ENCODE data around the gene CLSTN1. TPM values are rescaled to one million over a fixed set of nuclear protein-coding genes. Genes with fewer than 3 reads are reported as not detected.
A peak's percentile ranks its signal among the peaks of the same experiment; 100 is the strongest.

CLSTN1 gene
- total and polyA plus RNA-seq, 4 donors, result 131 to 366 (median 280) TPM

DNA sequence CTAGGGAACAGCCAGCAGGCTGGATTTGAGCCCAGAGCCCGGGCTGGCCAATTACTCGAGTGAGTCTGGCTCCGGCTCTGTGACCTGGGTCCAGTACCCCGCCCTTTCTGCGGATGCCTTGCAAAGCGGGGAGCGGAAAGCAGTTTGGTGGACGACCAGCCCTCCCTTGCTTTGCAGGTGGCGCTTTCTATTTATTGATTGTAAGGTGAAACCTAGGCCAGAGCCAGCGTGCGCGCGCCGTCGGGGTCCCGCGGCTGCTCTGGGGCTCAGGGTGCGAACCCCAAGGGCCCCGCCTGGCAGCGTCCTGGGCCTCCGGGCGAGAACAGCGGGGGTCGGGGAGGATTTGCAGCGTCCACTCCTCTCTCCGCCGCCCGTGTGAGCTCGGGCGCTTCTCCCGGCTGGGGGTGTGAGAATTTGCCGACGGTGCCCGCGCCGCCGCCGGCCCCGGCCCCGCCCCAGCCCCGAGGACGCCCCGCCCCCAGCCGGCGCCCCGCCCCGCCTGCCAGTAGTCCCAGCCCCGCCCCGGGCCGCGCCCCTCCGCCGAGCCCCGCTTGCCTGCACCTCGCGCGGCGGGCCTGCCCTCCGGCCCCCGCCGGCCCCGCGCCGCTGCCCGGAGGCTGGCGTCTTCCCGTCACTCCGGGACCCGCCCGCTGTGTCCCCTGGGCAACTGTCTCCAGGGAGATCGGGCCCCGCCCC is 134.6 kb downstream of the CLSTN1 start:
- peaks cover 35% of the 10 kb centered on the region for H3K4me1 ChIP-seq (ENCODE audit: control insufficient read depth, insufficient read depth, low read length)
- DNase-seq (ENCODE audit: low read depth in 4 of 6, low spot score in 6 of 6), result peak in 3 of 6 donors; percentile 40 to 83 (median 81)
- peaks cover 27% of the 10 kb centered on the region for H3K27me3 ChIP-seq (ENCODE audit: control insufficient read depth, insufficient read depth, low read length)
- no peak overlapping the region for H3K27ac ChIP-seq (ENCODE audit: low read depth, low read length)
- H3K36me3 ChIP-seq (ENCODE audit: control insufficient read depth, insufficient read depth, low read length), result no peaks in the 10 kb centered on the region
- no peaks in the 10 kb centered on the region for H3K9me3 ChIP-seq (ENCODE audit: control insufficient read depth, insufficient read depth, low read length)
- under 1% methylated on average over 71 of the region's 72 CpGs for WGBS (ENCODE audit: insufficient coverage)
- peak overlapping the region; percentile 47 for H3K4me3 ChIP-seq (ENCODE audit: low read depth, low read length)

DNA sequence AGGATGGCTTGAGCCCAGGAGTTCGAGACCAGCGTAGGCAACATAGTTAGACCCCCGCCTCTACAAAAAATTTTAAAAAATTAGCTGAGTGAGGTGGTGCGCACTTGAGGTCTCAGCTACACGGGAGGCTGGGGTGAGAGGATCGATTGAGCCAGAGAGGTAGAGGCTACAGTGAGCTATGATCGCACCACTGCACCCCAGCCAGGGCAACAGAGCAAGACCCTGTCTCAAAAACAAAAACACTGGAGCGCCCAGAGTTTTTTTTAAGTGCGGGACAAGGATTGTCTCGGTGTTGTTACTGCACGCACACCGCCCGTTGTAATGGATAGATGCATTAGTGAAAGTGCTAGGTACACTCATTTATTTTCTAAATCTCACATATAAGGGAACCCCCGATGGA is 135.2 kb downstream of the CLSTN1 start:
- Histone ChIP-seq H3K4me1 (ENCODE audit: control insufficient read depth, insufficient read depth, low read length) (peaks cover 35% of the 10 kb centered on the region), H3K27ac (ENCODE audit: low read depth, low read length) (no peak overlapping the region), H3K27me3 (ENCODE audit: control insufficient read depth, insufficient read depth, low read length) (peaks cover 27% of the 10 kb centered on the region), H3K9me3 (ENCODE audit: control insufficient read depth, insufficient read depth, low read length) (no peaks in the 10 kb centered on the region), H3K4me3 (ENCODE audit: low read depth, low read length) (peak overlapping the region; percentile 57), H3K36me3 (ENCODE audit: control insufficient read depth, insufficient read depth, low read length) (no peaks in the 10 kb centered on the region)
- 60% methylated on average over 8 of the region's 14 CpGs for WGBS (ENCODE audit: insufficient coverage)
- no peak for DNase-seq (ENCODE audit: low read depth in 4 of 6, low spot score in 6 of 6)

DNA sequence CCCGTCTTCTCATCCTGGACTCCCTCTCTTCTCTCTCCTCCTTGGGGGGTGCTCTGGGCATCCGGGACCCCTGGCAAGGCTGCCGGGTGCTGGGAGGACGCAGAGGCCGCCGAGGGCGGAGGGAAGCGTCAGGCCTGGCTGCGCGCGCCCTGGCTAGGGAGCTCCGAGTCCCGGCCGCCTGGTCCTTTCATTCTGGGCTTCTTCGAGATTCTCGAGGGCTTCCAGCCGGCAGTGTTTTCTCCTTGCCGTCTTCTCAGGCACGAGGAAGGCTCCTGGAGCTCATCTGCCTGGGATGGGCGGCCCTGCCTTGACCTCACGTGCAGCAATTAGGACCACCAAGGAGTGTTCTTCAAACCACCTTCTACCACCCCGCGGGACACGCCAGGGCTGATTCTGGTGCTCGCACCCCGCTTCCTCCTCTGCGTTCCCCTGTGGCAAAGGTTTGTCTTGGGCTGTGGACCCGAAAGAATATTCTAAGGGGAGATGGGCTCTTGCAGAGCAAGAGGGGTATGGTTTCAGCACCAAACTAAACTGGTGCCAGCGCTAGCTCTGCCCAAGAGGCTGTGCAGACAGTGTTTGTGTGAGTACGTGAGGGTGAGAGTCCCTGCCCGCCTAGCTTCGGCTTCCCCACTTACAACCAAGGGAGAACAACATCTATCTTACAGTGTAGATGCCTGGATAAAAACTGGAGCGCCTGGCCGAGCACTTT is 135.7 kb downstream of the CLSTN1 start:
- no peak overlapping the region for H3K27ac ChIP-seq (ENCODE audit: low read depth, low read length)
- peak in 1 of 6 donors; percentile 14 for DNase-seq (ENCODE audit: low read depth in 4 of 6, low spot score in 6 of 6)
- H3K9me3 ChIP-seq (ENCODE audit: control insufficient read depth, insufficient read depth, low read length), result no peaks in the 10 kb centered on the region
- H3K4me1 ChIP-seq (ENCODE audit: control insufficient read depth, insufficient read depth, low read length), result peaks cover 35% of the 10 kb centered on the region
- peaks cover 27% of the 10 kb centered on the region for H3K27me3 ChIP-seq (ENCODE audit: control insufficient read depth, insufficient read depth, low read length)
- H3K36me3 ChIP-seq (ENCODE audit: control insufficient read depth, insufficient read depth, low read length), result no peaks in the 10 kb centered on the region
- peak overlapping the region; percentile 57 for H3K4me3 ChIP-seq (ENCODE audit: low read depth, low read length)
- 2% methylated on average over 23 of the region's 34 CpGs for WGBS (ENCODE audit: insufficient coverage)

DNA sequence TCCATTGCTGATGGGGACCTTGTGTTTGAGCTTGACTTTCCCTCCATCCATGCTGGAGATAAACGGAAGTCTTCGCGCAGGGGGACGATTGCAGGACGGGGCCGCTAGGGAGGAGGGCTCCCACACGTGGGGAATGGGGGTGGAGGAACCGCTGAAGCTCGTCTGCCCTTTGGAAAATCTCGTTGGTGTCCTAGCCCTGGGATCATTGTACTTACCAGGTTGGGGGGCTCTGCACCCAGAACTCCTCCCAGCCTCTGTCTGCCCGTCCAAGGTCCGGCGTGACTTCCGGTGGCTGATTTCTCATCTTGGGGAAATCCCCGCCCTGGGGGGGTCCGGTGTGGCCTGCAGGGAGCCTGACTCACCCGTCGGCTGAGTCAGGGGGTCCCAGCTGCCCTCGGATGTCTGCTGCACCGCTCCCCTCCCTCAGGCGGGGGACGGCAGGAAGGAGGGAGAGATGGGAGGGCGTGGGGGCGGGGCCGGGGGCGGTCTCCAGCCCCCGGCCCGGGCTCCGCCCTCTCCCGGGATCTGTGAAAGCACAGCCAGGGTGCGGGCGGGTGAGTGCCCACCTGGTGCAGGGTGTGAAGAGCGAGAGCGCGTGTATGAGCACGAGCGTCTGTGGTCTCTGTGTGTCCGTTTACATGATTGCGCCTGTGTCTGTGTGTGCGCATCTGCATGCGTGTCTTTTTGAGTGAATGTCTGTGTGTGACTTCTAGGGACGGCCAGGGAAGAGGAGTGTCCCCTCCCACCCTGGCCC is 136.5 kb downstream of the CLSTN1 start:
- WGBS (ENCODE audit: insufficient coverage), result under 1% methylated on average over 39 of the region's 42 CpGs
- Histone ChIP-seq H3K4me3 (ENCODE audit: low read depth, low read length) (peak overlapping the region; percentile 57), H3K9me3 (ENCODE audit: control insufficient read depth, insufficient read depth, low read length) (no peaks in the 10 kb centered on the region), H3K36me3 (ENCODE audit: control insufficient read depth, insufficient read depth, low read length) (no peaks in the 10 kb centered on the region), H3K27me3 (ENCODE audit: control insufficient read depth, insufficient read depth, low read length) (peaks cover 27% of the 10 kb centered on the region), H3K4me1 (ENCODE audit: control insufficient read depth, insufficient read depth, low read length) (peaks cover 35% of the 10 kb centered on the region), H3K27ac (ENCODE audit: low read depth, low read length) (no peak overlapping the region)
- DNase-seq (ENCODE audit: low read depth in 4 of 6, low spot score in 6 of 6), result peak in 2 of 6 donors; percentile 74 to 75

DNA sequence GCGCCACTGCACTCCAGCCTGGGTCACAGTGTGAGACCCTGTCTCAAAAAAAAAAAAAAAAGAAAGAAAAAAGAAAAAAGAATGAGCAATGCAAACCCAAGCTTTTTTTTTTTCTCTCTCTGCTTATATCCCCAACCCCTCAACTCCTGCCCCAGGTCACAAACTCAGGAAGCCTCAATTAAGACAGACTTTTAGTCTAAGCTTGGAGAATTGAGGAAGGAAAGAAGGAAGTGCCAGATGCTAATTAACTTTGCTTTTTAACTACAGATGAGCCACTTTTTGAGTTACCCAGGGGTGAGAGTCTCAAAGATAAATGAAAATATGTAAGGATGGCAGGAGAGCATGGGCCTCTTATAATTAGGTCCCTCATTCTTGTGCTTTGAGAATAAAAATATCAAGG is 139.0 kb downstream of the CLSTN1 start:
- Histone ChIP-seq H3K27ac (ENCODE audit: low read depth, low read length) (no peak overlapping the region), H3K36me3 (ENCODE audit: control insufficient read depth, insufficient read depth, low read length) (no peaks in the 10 kb centered on the region), H3K4me1 (ENCODE audit: control insufficient read depth, insufficient read depth, low read length) (peaks cover 25% of the 10 kb centered on the region), H3K4me3 (ENCODE audit: low read depth, low read length) (no peak overlapping the region), H3K27me3 (ENCODE audit: control insufficient read depth, insufficient read depth, low read length) (peaks cover 18% of the 10 kb centered on the region), H3K9me3 (ENCODE audit: control insufficient read depth, insufficient read depth, low read length) (no peaks in the 10 kb centered on the region)
- WGBS (ENCODE audit: insufficient coverage), result no CpG with 5 or more reads among the region's 1 CpG
- DNase-seq (ENCODE audit: low read depth in 4 of 6, low spot score in 6 of 6), result no peak

DNA sequence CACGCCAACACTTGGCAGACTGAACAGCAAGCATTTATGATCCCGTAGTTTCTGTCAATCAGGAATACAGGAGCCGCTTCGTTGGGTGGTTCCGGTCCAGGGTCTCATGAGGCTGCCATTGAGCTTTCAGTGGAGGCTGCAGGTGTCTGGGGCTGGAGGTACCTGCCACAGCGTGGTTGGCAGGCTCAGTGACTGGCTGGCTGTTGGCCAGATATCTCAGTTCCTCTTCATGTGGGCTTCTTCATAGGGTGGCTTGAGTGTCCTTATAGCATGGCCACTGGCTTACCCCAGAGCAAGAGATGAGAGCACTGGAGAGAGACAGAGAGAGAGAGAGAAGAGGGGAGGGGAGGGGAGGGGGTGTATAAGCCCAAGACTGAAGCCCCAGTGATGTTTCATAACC is 142.9 kb downstream of the CLSTN1 start:
- WGBS (ENCODE audit: insufficient coverage), result 88% methylated on average over 6 of the region's 6 CpGs
- H3K4me1 ChIP-seq (ENCODE audit: control insufficient read depth, insufficient read depth, low read length), result no peaks in the 10 kb centered on the region
- no peaks in the 10 kb centered on the region for H3K9me3 ChIP-seq (ENCODE audit: control insufficient read depth, insufficient read depth, low read length)

DNA sequence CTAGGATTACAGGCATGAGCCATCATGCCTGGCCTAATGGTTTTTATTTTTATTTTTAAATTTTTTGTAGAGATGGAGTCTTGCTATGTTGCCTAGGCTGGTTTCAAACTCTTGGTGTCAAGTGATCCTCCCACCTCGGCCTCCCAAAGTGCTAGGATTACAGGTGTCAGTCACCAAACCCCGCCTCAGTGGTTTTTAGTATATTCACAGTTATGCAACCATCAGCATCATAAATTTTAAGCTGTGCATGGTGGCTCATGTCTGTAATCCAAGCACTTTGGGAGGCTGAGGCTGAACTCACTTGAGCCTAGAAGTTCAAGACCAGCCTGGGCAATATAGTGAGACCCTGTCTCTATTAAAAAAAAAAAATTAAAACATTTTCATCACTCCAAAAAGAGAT is 143.7 kb downstream of the CLSTN1 start:
- Histone ChIP-seq H3K9me3 (ENCODE audit: control insufficient read depth, insufficient read depth, low read length) (no peaks in the 10 kb centered on the region), H3K4me1 (ENCODE audit: control insufficient read depth, insufficient read depth, low read length) (no peaks in the 10 kb centered on the region), H3K4me3 (ENCODE audit: low read depth, low read length) (no peak overlapping the region), H3K36me3 (ENCODE audit: control insufficient read depth, insufficient read depth, low read length) (no peaks in the 10 kb centered on the region), H3K27me3 (ENCODE audit: control insufficient read depth, insufficient read depth, low read length) (no peaks in the 10 kb centered on the region), H3K27ac (ENCODE audit: low read depth, low read length) (no peak overlapping the region)
- DNase-seq (ENCODE audit: low read depth in 4 of 6, low spot score in 6 of 6), result no peak
- WGBS (ENCODE audit: insufficient coverage), result 100% methylated on average over 2 of the region's 2 CpGs

More for the DNA sequence above, 142.9 kb downstream of the CLSTN1 start:
- Histone ChIP-seq H3K4me3 (ENCODE audit: low read depth, low read length) (no peak overlapping the region), H3K27me3 (ENCODE audit: control insufficient read depth, insufficient read depth, low read length) (no peaks in the 10 kb centered on the region), H3K36me3 (ENCODE audit: control insufficient read depth, insufficient read depth, low read length) (no peaks in the 10 kb centered on the region), H3K27ac (ENCODE audit: low read depth, low read length) (no peak overlapping the region)
- DNase-seq (ENCODE audit: low read depth in 4 of 6, low spot score in 6 of 6), result no peak

Other genes starting within 250 kb of the CLSTN1 start
- 1 to 10 TPM; 7.2 to 9.1 TPM for gene TMEM201, start 235.1 kb downstream of the CLSTN1 start, total RNA-seq
- gene TMEM201, start 235.1 kb downstream of the CLSTN1 start, polyA plus RNA-seq (ENCODE audit: insufficient read length in 2 of 2), result 10 to 100 TPM; 24.3 to 27.7 TPM
- gene PIK3CD, start 172.2 kb downstream of the CLSTN1 start, total RNA-seq, result 1 to 10 TPM; 4.9 to 6.6 TPM
- gene PIK3CD, start 172.2 kb downstream of the CLSTN1 start, polyA plus RNA-seq (ENCODE audit: insufficient read length in 2 of 2), result 1 to 10 TPM; 9.2 to 9.6 TPM
- 10 to 100 TPM; 30.1 to 46.4 TPM for gene CTNNBIP1, start 86.3 kb upstream of the CLSTN1 start, total RNA-seq
- 10 to 100 TPM; 61.9 to 69.5 TPM for gene CTNNBIP1, start 86.3 kb upstream of the CLSTN1 start, polyA plus RNA-seq (ENCODE audit: insufficient read length in 2 of 2)
- gene LZIC, start 119.4 kb upstream of the CLSTN1 start, total RNA-seq, result 10 to 100 TPM; 64.9 to 67.3 TPM
- gene LZIC, start 119.4 kb upstream of the CLSTN1 start, polyA plus RNA-seq (ENCODE audit: insufficient read length in 2 of 2), result 10 to 100 TPM; 51.5 to 63.5 TPM
- gene NMNAT1, start 119.5 kb upstream of the CLSTN1 start, total RNA-seq, result 10 to 100 TPM; 12.0 to 17.6 TPM
- gene NMNAT1, start 119.5 kb upstream of the CLSTN1 start, polyA plus RNA-seq (ENCODE audit: insufficient read length in 2 of 2), result 10 to 100 TPM; 11.3 to 12.5 TPM
- 1 to 10 TPM in 1 of 2 donors, under 1 TPM in 1; 0.89 to 3.4 TPM for gene RBP7, start 173.3 kb upstream of the CLSTN1 start, total RNA-seq
- 1 to 10 TPM in 1 of 2 donors, not detected in 1; 1.9 TPM for gene RBP7, start 173.3 kb upstream of the CLSTN1 start, polyA plus RNA-seq (ENCODE audit: insufficient read length in 2 of 2)
- gene UBE4B, start 209.0 kb upstream of the CLSTN1 start, total RNA-seq, result 10 to 100 TPM; 35.4 to 38.7 TPM
- gene UBE4B, start 209.0 kb upstream of the CLSTN1 start, polyA plus RNA-seq (ENCODE audit: insufficient read length in 2 of 2), result 10 to 100 TPM; 39.9 to 47.6 TPM